Osteocyte (in vitro differentiated cells): Measurements from ENCODE around the gene KRT16. TPM values are rescaled to one million over a fixed set of nuclear protein-coding genes. Genes with fewer than 3 reads are reported as not detected.

ENCODE experiments used
- DNase-seq: peaks from one replicate; pipeline ENCODE4 v3.0.0; 2021; ENCODE audit warnings: mixed read lengths; ENCODE audit not compliant: unreplicated experiment; ENCODE audit errors: extremely low spot score
- H3K27ac Mint-ChIP-seq: one replicate; pipeline ENCODE4 v1.8.0; 2021; ENCODE audit warnings: mild to moderate bottlenecking, mixed read lengths; ENCODE audit not compliant: unreplicated experiment
- H3K27me3 Mint-ChIP-seq: one replicate; pipeline ENCODE4 v1.8.0; 2021; ENCODE audit warnings: mixed read lengths; ENCODE audit not compliant: unreplicated experiment
- H3K36me3 Mint-ChIP-seq: one replicate; pipeline ENCODE4 v1.8.0; 2021; ENCODE audit warnings: mixed read lengths; ENCODE audit not compliant: unreplicated experiment
- H3K4me1 Mint-ChIP-seq: one replicate; pipeline ENCODE4 v1.8.0; 2021; ENCODE audit warnings: mixed read lengths; ENCODE audit not compliant: unreplicated experiment
- H3K4me3 Mint-ChIP-seq: one replicate; pipeline ENCODE4 v1.8.0; 2021; ENCODE audit warnings: mild to moderate bottlenecking, moderate library complexity, mixed read lengths; ENCODE audit not compliant: unreplicated experiment
- H3K9me3 Mint-ChIP-seq: one replicate; pipeline ENCODE4 v1.8.0; 2021; ENCODE audit warnings: mixed read lengths; ENCODE audit not compliant: unreplicated experiment
- total RNA-seq: library from RNA; stranded (reverse); gene quantifications from 2 replicates; pipeline ENCODE4 v1.2.1, GENCODE V29; 2021
- TF ChIP-seq, protein P1 (sequence below): fragments of 200-600 bp; sonication (generic); IDR thresholded peaks from 2 replicates; pipeline ENCODE4 v1.5.0; 2021; ENCODE audit warnings: antibody characterized with exemption, mild to moderate bottlenecking, moderate library complexity

The KRT16 gene
- total RNA-seq, 1 donor from 2014 or later = 1.4 TPM

DNA sequence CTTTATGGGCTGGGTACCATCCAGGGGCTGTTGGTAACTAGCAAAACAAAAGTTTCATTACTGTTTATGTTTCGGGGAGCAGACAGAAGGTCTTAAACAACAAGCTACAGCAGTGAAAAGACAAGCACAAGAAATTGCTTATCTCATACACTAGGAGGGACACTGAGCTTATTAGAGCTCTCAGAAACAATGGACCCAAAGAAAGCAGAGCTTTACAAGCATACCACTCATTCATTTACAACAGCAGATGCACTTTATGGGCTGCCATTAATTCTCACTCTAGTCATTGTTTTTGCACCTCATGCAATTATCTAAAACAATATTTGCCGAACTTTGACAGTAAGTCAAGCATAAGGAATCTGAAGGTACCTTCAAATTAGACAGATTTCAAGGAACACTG, 10.0 kb downstream of the KRT16 start:
- Mint-ChIP-seq H3K27me3 (peaks cover 36% of the 10 kb centered on the region), H3K27ac (no peak overlapping the region), H3K9me3 (peaks cover 11% of the 10 kb centered on the region), H3K36me3 (peaks cover 4% of the 10 kb centered on the region), H3K4me3 (no peak overlapping the region), H3K4me1 (peaks cover 1% of the 10 kb centered on the region)
- DNase-seq = no peak
- TF ChIP-seq, protein P1, sequence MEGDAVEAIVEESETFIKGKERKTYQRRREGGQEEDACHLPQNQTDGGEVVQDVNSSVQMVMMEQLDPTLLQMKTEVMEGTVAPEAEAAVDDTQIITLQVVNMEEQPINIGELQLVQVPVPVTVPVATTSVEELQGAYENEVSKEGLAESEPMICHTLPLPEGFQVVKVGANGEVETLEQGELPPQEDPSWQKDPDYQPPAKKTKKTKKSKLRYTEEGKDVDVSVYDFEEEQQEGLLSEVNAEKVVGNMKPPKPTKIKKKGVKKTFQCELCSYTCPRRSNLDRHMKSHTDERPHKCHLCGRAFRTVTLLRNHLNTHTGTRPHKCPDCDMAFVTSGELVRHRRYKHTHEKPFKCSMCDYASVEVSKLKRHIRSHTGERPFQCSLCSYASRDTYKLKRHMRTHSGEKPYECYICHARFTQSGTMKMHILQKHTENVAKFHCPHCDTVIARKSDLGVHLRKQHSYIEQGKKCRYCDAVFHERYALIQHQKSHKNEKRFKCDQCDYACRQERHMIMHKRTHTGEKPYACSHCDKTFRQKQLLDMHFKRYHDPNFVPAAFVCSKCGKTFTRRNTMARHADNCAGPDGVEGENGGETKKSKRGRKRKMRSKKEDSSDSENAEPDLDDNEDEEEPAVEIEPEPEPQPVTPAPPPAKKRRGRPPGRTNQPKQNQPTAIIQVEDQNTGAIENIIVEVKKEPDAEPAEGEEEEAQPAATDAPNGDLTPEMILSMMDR = no peak

DNA sequence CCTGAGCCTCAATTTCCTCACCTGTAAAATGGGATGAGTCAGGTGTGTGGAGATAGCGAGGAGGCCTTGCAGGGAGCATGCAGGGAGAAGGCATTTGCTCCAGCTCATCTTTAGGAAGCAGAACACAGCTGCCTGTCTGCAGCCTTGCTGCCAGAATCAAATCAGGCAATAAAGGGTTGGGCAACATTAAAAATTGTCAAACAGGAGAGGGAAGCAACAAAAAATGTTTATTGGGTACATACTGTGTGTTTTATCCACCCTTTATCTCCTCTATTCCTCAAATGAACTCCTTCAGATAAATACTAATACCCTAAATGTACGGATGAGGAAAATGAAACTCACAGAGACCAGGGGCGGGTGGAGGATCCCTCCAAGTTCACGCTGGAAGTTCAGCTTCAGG, 12.2 kb downstream of the KRT16 start:
- H3K4me3 Mint-ChIP-seq = no peak overlapping the region
- H3K9me3 Mint-ChIP-seq = no peaks in the 10 kb centered on the region
- TF ChIP-seq, protein P1 = no peak
- DNase-seq = no peak
- H3K27ac Mint-ChIP-seq = no peak overlapping the region
- peaks cover 1% of the 10 kb centered on the region for H3K4me1 Mint-ChIP-seq
- H3K27me3 Mint-ChIP-seq = peaks cover 35% of the 10 kb centered on the region
- no peaks in the 10 kb centered on the region for H3K36me3 Mint-ChIP-seq

DNA sequence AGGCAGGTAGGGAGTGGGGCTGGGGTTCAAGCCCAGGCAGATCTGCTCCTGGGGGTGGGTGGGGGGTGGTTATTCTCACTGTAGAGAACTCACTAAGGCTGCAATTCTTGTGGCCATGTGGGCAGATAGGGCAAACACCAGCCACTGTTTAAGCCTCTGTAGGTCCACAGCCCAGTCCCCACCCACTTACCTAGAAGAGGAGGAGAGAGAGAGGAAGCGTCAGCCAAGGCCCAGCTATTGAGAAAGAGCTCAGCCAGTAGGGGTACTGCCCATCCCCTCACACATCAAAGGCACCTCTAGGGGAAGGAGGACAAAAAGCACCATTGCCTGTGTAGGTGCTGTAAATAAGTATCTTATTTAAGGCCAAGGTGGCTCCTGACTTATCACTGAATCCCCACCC, 12.9 kb downstream of the KRT16 start:
- no peak overlapping the region for H3K27ac Mint-ChIP-seq
- TF ChIP-seq, protein P1 = no peak

DNA sequence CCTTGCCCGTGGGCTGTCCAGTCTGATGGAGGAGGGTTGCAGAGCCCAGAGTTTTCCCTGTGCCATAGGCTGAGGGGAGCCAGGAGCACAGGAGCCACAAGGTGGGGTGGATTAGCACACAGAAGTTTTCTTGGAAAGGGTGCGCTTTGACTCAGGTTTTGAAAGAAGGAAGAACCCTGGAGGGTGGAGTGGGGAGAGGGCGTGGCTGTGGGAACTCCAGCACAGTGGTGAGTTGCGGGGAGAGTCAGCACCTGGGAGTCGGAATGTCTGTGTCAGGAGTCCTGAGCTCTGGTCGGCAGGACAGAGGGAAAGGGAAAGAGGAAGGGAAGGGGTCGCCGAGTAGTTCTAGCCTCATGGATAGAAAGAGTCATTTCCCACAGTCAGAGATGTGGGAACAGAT, 17.0 kb downstream of the KRT16 start:
- Mint-ChIP-seq H3K9me3 (no peaks in the 10 kb centered on the region), H3K4me3 (no peak overlapping the region), H3K27me3 (peaks cover 28% of the 10 kb centered on the region), H3K4me1 (peaks cover 1% of the 10 kb centered on the region), H3K27ac (no peak overlapping the region), H3K36me3 (no peaks in the 10 kb centered on the region)
- TF ChIP-seq, protein P1 = no peak
- no peak for DNase-seq

More for the DNA sequence above, 12.9 kb downstream of the KRT16 start:
- Mint-ChIP-seq H3K27me3 (peaks cover 36% of the 10 kb centered on the region), H3K4me3 (no peak overlapping the region), H3K9me3 (no peaks in the 10 kb centered on the region), H3K4me1 (peaks cover 1% of the 10 kb centered on the region), H3K36me3 (no peaks in the 10 kb centered on the region)
- DNase-seq = no peak

DNA sequence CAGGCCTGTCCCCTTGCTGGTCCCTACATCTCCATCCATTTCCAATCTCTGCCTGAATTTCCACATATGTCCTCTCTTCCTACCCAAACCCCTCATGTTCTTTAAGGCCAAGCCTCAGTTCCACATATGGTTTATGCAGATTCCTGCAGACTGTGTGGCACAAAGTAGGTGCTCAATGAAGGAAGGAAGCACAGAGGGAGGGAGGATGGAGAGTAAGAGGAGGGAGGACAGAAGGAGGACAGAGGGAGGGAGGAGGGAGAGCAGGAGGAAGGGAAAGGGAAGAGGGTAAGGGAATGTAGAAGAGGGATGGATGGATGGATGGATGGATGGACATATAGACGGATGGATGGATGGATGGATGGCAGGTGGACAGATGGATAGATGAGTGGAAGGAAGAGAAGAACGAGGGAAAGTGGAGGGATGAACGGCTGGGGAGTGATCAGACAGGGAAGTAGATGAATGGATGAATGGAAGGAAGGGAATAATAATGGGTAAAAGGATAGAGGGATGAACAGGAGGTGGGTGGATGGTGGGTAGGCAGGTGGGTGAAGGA, 18.1 kb downstream of the KRT16 start:
- no peaks in the 10 kb centered on the region for H3K9me3 Mint-ChIP-seq
- TF ChIP-seq, protein P1 = no peak
- H3K27ac Mint-ChIP-seq = no peak overlapping the region
- no peak for DNase-seq
- no peaks in the 10 kb centered on the region for H3K36me3 Mint-ChIP-seq
- H3K4me1 Mint-ChIP-seq = no peaks in the 10 kb centered on the region
- peaks cover 25% of the 10 kb centered on the region for H3K27me3 Mint-ChIP-seq
- H3K4me3 Mint-ChIP-seq = no peak overlapping the region
